Upper lobe of left lung (tissue), 6 donors: ENCODE data around the gene SREBF1. TPM values are rescaled to one million over a fixed set of nuclear protein-coding genes. Genes with fewer than 3 reads are reported as not detected.
A peak's percentile ranks its signal among the peaks of the same experiment; 100 is the strongest.

ENCODE experiments used
- ATAC-seq, 2 donors: fragments of 200-7000 bp; cut with Tn5 transposase; one replicate each; pipeline ENCODE4 v1.9.1; 2022; ENCODE audit warnings: mild to moderate bottlenecking in 2 of 2, moderate library complexity in 2 of 2; ENCODE audit not compliant: low FRiP score in 2 of 2
- DNase-seq, 2 donors: peaks; one replicate each; pipeline ENCODE4 v3.0.0-alpha.2; 2019 to 2020
- H3K27ac ChIP-seq, 4 donors: fragments of 200-600 bp; sonication (generic); one replicate each; pipeline ENCODE4 v1.5.1; 2016 to 2019
- H3K27me3 ChIP-seq, 4 donors: fragments of 200-600 bp; sonication (generic); one replicate each; pipeline ENCODE4 v1.5.1; 2017 to 2019
- H3K36me3 ChIP-seq, 4 donors: fragments of 200-600 bp; sonication (generic); one replicate each; pipeline ENCODE4 v1.5.1; 2016 to 2019
- H3K4me1 ChIP-seq, 4 donors: fragments of 200-600 bp; sonication (generic); one replicate each; pipeline ENCODE4 v1.5.1; 2018 to 2019
- H3K4me3 ChIP-seq, 4 donors: fragments of 200-600 bp; sonication (generic); one replicate each; pipeline ENCODE4 v1.5.1; 2017 to 2019; ENCODE audit warnings: mild to moderate bottlenecking in 2 of 4, moderate library complexity in 1 of 4
- H3K9me3 ChIP-seq, 4 donors: fragments of 200-600 bp; sonication (generic); one replicate each; pipeline ENCODE4 v1.5.1; 2018 to 2019
- EP300 ChIP-seq, 4 donors: sonication (generic); formaldehyde crosslinking; IDR thresholded peaks; one replicate each; pipeline ENCODE4 v1.5.1; 2017; ENCODE audit warnings: antibody characterized with exemption in 4 of 4, control low read depth in 2 of 4
- POLR2A ChIP-seq, 4 donors: fragments of 450-650 bp; IDR thresholded peaks; one replicate each; pipeline ENCODE4 v1.5.1; 2016 to 2017; ENCODE audit warnings: antibody characterized with exemption in 4 of 4, mild to moderate bottlenecking in 2 of 4
- POLR2AphosphoS5 ChIP-seq, 2 donors: sonication (generic); formaldehyde crosslinking; IDR thresholded peaks; one replicate each; pipeline ENCODE4 v1.5.1; 2017; ENCODE audit warnings: antibody characterized with exemption in 2 of 2
- WGBS, 2 donors: methylation state at CpG; one replicate each; pipeline ENCODE4 v1.1.5; 2017 to 2018; 5-methylcytosine and 5-hydroxymethylcytosine counted together
- total RNA-seq, 6 donors: library from RNA; depleted of rRNA in 4 of 6; stranded (reverse); fragments of >200 nt in 4 of 6; gene quantifications; one replicate each; pipeline versions ENCODE4 v1.1.0 to v1.2.1, GENCODE V29; 2016 to 2021
- TF ChIP-seq, protein P1 (sequence below), 6 experiments: fragments of 450-650 bp in 4 of 6; fragments of 200-600 bp in 2 of 6; sonication (generic) in 2 of 6; IDR thresholded peaks; one replicate each; pipeline ENCODE4 v1.5.1; 2016 to 2019; ENCODE audit warnings: antibody characterized with exemption in 6 of 6
- donor health status: DM: no; HTN: no; CAD: no; lungs with moderate emphysema.
- donor health status: DM: no; HTN: yes; CAD: no; lungs with severe emphysema.

The SREBF1 gene
- total RNA-seq, 6 donors from 2014 or later: 64.2 to 579 (median 123) TPM

- DNase-seq (peak in 1 of 2 donors; percentile 39), ATAC-seq (no peak)
- TF ChIP-seq EP300 (IDR thresholded peaks at IDR 0.05): no peak
- TF ChIP-seq POLR2AphosphoS5 (IDR thresholded peaks at IDR 0.05): no peak
- TF ChIP-seq POLR2A (IDR thresholded peaks at IDR 0.05): no peak
- peak overlapping the region; percentile 61 to 91 (median 84) for H3K27ac ChIP-seq
- H3K4me3 ChIP-seq: peak overlapping the region in 3 of 4 donors; percentile 41 to 68 (median 54)
- no peaks in the 10 kb centered on the region for H3K27me3 ChIP-seq
- peaks cover 57 to 84% (median 72%) of the 10 kb centered on the region in 4 donors for H3K4me1 ChIP-seq
- no peaks in the 10 kb centered on the region for H3K9me3 ChIP-seq
- WGBS, 2 donors: 19 to 37% methylated on average over 2 to 11 of the region's 11 CpGs
- peaks cover 3 to 16% (median 8%) of the 10 kb centered on the region in 4 donors for H3K36me3 ChIP-seq
Observed at GRCh38 chr17:17824119-17824782, 12.5 kb downstream of the SREBF1 start.

- 1 to 3% methylated on average over 13 to 24 of the region's 69 CpGs for WGBS, 2 donors
- Histone ChIP-seq H3K36me3 (peaks cover 9 to 23% (median 15%) of the 10 kb centered on the region in 4 donors), H3K9me3 (no peaks in the 10 kb centered on the region), H3K4me3 (peak overlapping the region; percentile 41 to 68 (median 48)), H3K27me3 (no peaks in the 10 kb centered on the region), H3K4me1 (peaks cover 57 to 91% (median 78%) of the 10 kb centered on the region in 4 donors), H3K27ac (peak overlapping the region; percentile 61 to 91 (median 84))
- DNase-seq: peak; percentile 86 to 96
- TF ChIP-seq POLR2AphosphoS5 (IDR thresholded peaks at IDR 0.05) (peak; percentile 16 to 26), EP300 (IDR thresholded peaks at IDR 0.05) (no peak), POLR2A (IDR thresholded peaks at IDR 0.05) (peak in 2 of 4 donors; percentile 17 to 64)
- TF ChIP-seq, protein P1, sequence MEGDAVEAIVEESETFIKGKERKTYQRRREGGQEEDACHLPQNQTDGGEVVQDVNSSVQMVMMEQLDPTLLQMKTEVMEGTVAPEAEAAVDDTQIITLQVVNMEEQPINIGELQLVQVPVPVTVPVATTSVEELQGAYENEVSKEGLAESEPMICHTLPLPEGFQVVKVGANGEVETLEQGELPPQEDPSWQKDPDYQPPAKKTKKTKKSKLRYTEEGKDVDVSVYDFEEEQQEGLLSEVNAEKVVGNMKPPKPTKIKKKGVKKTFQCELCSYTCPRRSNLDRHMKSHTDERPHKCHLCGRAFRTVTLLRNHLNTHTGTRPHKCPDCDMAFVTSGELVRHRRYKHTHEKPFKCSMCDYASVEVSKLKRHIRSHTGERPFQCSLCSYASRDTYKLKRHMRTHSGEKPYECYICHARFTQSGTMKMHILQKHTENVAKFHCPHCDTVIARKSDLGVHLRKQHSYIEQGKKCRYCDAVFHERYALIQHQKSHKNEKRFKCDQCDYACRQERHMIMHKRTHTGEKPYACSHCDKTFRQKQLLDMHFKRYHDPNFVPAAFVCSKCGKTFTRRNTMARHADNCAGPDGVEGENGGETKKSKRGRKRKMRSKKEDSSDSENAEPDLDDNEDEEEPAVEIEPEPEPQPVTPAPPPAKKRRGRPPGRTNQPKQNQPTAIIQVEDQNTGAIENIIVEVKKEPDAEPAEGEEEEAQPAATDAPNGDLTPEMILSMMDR (IDR thresholded peaks at IDR 0.05): no peak
- ATAC-seq: peak; percentile 88 to 90
Observed at GRCh38 chr17:17823433-17824118, 13.2 kb downstream of the SREBF1 start.

DNA sequence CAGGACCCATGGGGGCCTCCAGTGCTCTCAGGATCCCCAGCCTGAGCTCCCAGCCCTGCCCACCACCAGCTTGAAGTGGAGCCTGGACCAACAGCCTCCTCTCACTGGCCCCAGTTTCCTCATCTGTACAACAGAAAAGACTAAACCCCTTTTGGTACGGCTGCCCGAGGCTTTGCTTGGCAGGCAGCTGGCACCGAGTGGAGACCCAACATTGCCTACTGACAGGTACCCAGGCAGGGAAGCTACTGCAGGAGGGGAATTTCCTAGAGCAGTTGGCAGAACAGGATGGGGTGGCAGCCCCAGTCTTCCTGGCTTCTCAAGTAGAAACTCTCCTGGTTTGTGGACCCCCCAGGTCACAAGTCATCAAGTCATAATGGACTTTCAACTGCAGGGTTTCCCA, 14.2 kb downstream of the SREBF1 start:
- no peaks in the 10 kb centered on the region for H3K27me3 ChIP-seq
- H3K9me3 ChIP-seq: no peaks in the 10 kb centered on the region
- no peak for TF ChIP-seq POLR2AphosphoS5 (IDR thresholded peaks at IDR 0.05)
- no peak for TF ChIP-seq POLR2A (IDR thresholded peaks at IDR 0.05)
- no peak for TF ChIP-seq EP300 (IDR thresholded peaks at IDR 0.05)
- ATAC-seq (no peak), DNase-seq (no peak)
- H3K4me1 ChIP-seq: peaks cover 57 to 97% (median 84%) of the 10 kb centered on the region in 4 donors
- H3K27ac ChIP-seq: peak overlapping the region in 2 of 4 donors; percentile 86 to 87
- peaks cover 9 to 30% (median 22%) of the 10 kb centered on the region in 4 donors for H3K36me3 ChIP-seq
- WGBS, 2 donors: 38% methylated on average over 3 of the region's 3 CpGs; no CpG with 5 or more reads in 1 of the 2 donors
- peak overlapping the region in 3 of 4 donors; percentile 41 to 68 (median 54) for H3K4me3 ChIP-seq

DNA sequence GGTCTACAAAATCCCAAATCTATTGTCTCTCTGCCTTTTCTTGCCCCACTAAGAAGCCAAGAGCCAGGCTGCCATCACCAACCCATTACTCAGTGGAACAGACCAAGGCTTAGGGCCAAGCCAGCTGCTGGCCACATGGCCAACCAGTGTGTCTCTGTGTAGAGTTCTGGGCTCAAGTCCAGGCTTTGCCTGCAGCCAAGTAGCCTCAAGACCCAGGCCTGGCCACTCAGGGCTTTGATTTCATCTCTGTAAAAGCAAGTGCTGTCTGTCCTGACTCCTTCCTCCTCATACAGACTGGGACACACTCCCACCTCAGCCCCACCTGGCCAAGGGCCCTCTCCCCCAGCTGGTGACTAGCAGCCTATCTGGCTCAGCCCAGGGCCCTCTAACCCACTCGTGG, 14.6 kb downstream of the SREBF1 start:
- peak in 1 of 4 donors; percentile 8 for TF ChIP-seq POLR2A (IDR thresholded peaks at IDR 0.05)
- TF ChIP-seq, protein P1 (IDR thresholded peaks at IDR 0.05): no peak
- ATAC-seq (peak in 1 of 2 donors; percentile 55), DNase-seq (peak in 1 of 2 donors; percentile 78)
- peak overlapping the region in 2 of 4 donors; percentile 86 to 87 for H3K27ac ChIP-seq
- H3K4me3 ChIP-seq: peak overlapping the region in 3 of 4 donors; percentile 41 to 68 (median 54)
- peaks cover 11 to 35% (median 26%) of the 10 kb centered on the region in 4 donors for H3K36me3 ChIP-seq
- whole genome bisulfite sequencing, 2 donors: 22 to 40% methylated on average over 1 of the region's 1 CpG
- no peaks in the 10 kb centered on the region for H3K27me3 ChIP-seq
- H3K4me1 ChIP-seq: peaks cover 57 to 92% (median 84%) of the 10 kb centered on the region in 4 donors
- H3K9me3 ChIP-seq: no peaks in the 10 kb centered on the region

GRCh38 chr17:17820463-17821158, 16.2 kb downstream of the SREBF1 start:
- no peak for DNase-seq
- H3K36me3 ChIP-seq: peaks cover 24 to 49% (median 39%) of the 10 kb centered on the region in 4 donors
- 69 to 80% methylated on average over 6 to 7 of the region's 7 CpGs for WGBS, 2 donors
- H3K9me3 ChIP-seq: no peaks in the 10 kb centered on the region
- H3K4me1 ChIP-seq: peaks cover 52 to 77% (median 72%) of the 10 kb centered on the region in 4 donors
- H3K4me3 ChIP-seq: peak overlapping the region in 2 of 4 donors; percentile 54 to 68
- peak overlapping the region in 2 of 4 donors; percentile 38 to 86 for H3K27ac ChIP-seq
- ATAC-seq: no peak
- TF ChIP-seq, protein P1 (IDR thresholded peaks at IDR 0.05): no peak
- TF ChIP-seq EP300 (IDR thresholded peaks at IDR 0.05) (no peak), POLR2AphosphoS5 (IDR thresholded peaks at IDR 0.05) (no peak), POLR2A (IDR thresholded peaks at IDR 0.05) (no peak)
- no peaks in the 10 kb centered on the region for H3K27me3 ChIP-seq
